Vagina (tissue), 2 donors: ENCODE measurements around the gene TATDN3. TPM values are rescaled to one million over a fixed set of nuclear protein-coding genes. Genes with fewer than 3 reads are reported as not detected.
"Not testable (repeated sequence)": the region's sequence is repeated elsewhere in the genome, so short reads cannot be mapped to it uniquely, and the experiment has no call there.

Source experiments
- DNase-seq, 2 donors: peaks; one replicate each; pipeline ENCODE4 v3.0.0-alpha.2; 2017; ENCODE audit errors: extremely low spot score in 2 of 2
- H3K27ac ChIP-seq: fragments of 200-600 bp; sonication (generic); one replicate; pipeline ENCODE4 v1.5.1; 2019
- H3K27me3 ChIP-seq: fragments of 200-600 bp; sonication (generic); one replicate; pipeline ENCODE4 v1.5.1; 2019
- H3K36me3 ChIP-seq, 2 donors: fragments of 200-600 bp; sonication (generic); one replicate each; pipeline ENCODE4 v1.5.1; 2017 to 2019
- H3K4me1 ChIP-seq: fragments of 200-600 bp; sonication (generic); one replicate; pipeline ENCODE4 v1.5.1; 2019
- H3K4me3 ChIP-seq, 2 donors: fragments of 200-600 bp; sonication (generic); 1 replicate in 1 of 2; 2 replicates in 1 of 2; pipeline ENCODE4 v1.5.1; 2016 to 2019
- H3K9me3 ChIP-seq: fragments of 200-600 bp; sonication (generic); one replicate; pipeline ENCODE4 v1.5.1; 2019
- POLR2A ChIP-seq, 2 donors: fragments of 450-650 bp; IDR thresholded peaks; one replicate each; pipeline ENCODE4 v1.6.1; 2017; ENCODE audit warnings: antibody characterized with exemption in 2 of 2, mild to moderate bottlenecking in 2 of 2, moderate library complexity in 2 of 2
- POLR2AphosphoS5 ChIP-seq, 2 donors: sonication (generic); formaldehyde crosslinking; IDR thresholded peaks; one replicate each; pipeline ENCODE4 v1.9.0; 2017; ENCODE audit warnings: antibody characterized with exemption in 2 of 2, mild to moderate bottlenecking in 2 of 2, low read depth in 1 of 2; ENCODE audit not compliant: insufficient read depth in 1 of 2
- intact Hi-C: fragments of 100-400 bp; cut with DNase I; formaldehyde crosslinking; loops from one replicate; pipeline ENCODE4 v1.15.1; 2023
- total RNA-seq: library from RNA; depleted of rRNA; stranded (reverse); fragments of >200 nt; gene quantifications from one replicate; pipeline ENCODE4 v1.2.3, GENCODE V29; 2016
- TF ChIP-seq, protein P1 (sequence below), 3 experiments: fragments of 450-650 bp in 2 of 3; fragments of 200-600 bp in 1 of 3; sonication (generic) in 1 of 3; IDR thresholded peaks; one replicate each; pipeline ENCODE4 v1.5.1; 2017 to 2019; ENCODE audit warnings: antibody characterized with exemption in 3 of 3, mild to moderate bottlenecking in 2 of 3, moderate library complexity in 2 of 3

Gene TATDN3
- total RNA-seq, 1 donor from 2014 or later = 6.9 TPM

DNA sequence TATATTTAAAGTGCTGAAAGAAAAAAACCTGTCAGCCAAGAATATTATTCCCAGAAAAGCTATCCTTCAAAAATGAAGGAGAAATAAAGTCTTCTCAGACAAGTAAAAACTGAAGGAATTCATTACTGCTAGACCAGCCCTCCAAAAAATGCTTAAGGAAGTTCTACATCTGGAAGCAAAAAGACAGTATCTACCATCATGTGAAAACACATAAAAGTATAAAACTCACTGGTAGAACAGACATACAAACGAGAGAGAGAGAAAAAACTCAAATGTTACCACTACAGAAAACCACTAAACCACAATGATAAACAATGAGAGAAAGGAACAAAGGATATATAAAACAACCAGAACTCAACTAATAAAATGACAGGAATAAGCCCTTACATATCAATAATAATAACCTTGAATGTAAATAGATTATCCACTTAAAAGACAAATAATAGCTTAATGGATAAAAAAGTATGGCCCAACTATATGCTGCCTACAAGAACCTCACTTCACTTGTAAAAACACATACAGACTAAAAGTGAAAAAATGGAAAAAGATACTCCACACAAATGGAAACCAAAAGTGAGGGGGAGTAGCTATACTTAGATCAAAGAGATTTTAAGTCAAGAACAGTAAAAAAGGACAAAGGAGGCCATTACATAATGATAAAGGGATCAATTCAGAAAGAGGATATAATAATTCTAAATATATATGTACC, 22.1 kb upstream of the TATDN3 start:
- Histone ChIP-seq H3K36me3 (peaks cover 0 to 21% of the 10 kb centered on the region in 2 donors), H3K4me1 (no peaks in the 10 kb centered on the region), H3K27me3 (no peaks in the 10 kb centered on the region), H3K9me3 (peaks cover 19% of the 10 kb centered on the region), H3K27ac (no peak overlapping the region), H3K4me3 (no peak overlapping the region)
- no peak for DNase-seq
- intact Hi-C loops = no loop called here
- TF ChIP-seq, protein P1, sequence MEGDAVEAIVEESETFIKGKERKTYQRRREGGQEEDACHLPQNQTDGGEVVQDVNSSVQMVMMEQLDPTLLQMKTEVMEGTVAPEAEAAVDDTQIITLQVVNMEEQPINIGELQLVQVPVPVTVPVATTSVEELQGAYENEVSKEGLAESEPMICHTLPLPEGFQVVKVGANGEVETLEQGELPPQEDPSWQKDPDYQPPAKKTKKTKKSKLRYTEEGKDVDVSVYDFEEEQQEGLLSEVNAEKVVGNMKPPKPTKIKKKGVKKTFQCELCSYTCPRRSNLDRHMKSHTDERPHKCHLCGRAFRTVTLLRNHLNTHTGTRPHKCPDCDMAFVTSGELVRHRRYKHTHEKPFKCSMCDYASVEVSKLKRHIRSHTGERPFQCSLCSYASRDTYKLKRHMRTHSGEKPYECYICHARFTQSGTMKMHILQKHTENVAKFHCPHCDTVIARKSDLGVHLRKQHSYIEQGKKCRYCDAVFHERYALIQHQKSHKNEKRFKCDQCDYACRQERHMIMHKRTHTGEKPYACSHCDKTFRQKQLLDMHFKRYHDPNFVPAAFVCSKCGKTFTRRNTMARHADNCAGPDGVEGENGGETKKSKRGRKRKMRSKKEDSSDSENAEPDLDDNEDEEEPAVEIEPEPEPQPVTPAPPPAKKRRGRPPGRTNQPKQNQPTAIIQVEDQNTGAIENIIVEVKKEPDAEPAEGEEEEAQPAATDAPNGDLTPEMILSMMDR (IDR thresholded peaks at IDR 0.05) = no peak
- TF ChIP-seq POLR2AphosphoS5 (IDR thresholded peaks at IDR 0.05; ENCODE audit: insufficient read depth in 1 of 2, low read depth in 1 of 2) (no peak), POLR2A (IDR thresholded peaks at IDR 0.05) (no peak)

DNA sequence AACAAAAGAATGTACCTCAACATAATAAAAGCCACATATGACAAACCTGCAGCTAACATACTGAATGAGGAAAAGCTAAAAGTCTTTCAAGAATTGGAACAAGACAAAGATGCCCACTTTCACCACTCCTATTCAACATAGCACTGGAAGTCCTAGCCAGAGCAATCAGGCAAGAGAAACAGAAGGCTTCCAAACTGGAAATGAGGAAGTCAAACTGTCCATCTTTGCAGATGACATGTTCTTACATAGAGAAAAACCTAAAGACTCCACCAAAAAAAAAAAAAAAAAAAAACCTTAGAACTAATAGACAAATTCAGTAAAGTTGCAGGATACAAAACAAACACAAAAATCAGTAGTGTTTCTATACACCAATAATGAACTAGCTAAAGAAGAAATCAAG, 20.4 kb upstream of the TATDN3 start:
- Histone ChIP-seq H3K4me1 (no peaks in the 10 kb centered on the region), H3K36me3 (peaks cover 0 to 21% of the 10 kb centered on the region in 2 donors), H3K27me3 (no peaks in the 10 kb centered on the region), H3K4me3 (no peak overlapping the region), H3K9me3 (peaks cover 19% of the 10 kb centered on the region), H3K27ac (no peak overlapping the region)
- intact Hi-C loops = no loop called here
- TF ChIP-seq POLR2AphosphoS5 (IDR thresholded peaks at IDR 0.05; ENCODE audit: insufficient read depth in 1 of 2, low read depth in 1 of 2) = no peak
- DNase-seq = no peak

DNA sequence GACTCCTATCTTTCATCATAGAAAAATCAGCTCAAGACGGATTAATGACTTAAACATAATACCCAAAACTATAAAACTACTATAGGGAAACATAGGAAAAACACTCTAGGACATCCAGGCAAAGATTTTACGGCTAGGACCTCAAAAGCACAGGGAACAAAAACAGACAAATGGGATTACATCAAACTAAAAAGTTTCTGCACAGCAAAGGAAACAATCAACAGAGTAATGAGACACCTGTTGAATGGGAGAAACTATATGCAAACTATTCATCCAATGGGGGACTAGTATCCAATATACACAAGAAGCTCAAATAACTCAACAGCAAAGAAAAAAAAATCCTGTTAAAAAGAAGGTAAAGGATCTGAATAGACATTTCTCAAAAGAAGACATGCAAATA, 18.7 kb upstream of the TATDN3 start:
- Histone ChIP-seq H3K9me3 (peaks cover 19% of the 10 kb centered on the region), H3K4me3 (no peak overlapping the region), H3K4me1 (no peaks in the 10 kb centered on the region), H3K27ac (no peak overlapping the region), H3K27me3 (no peaks in the 10 kb centered on the region), H3K36me3 (peaks cover 0 to 17% of the 10 kb centered on the region in 2 donors)
- no peak for DNase-seq
- TF ChIP-seq, protein P1 (IDR thresholded peaks at IDR 0.05) = no peak
- intact Hi-C loops = no loop called here

DNA sequence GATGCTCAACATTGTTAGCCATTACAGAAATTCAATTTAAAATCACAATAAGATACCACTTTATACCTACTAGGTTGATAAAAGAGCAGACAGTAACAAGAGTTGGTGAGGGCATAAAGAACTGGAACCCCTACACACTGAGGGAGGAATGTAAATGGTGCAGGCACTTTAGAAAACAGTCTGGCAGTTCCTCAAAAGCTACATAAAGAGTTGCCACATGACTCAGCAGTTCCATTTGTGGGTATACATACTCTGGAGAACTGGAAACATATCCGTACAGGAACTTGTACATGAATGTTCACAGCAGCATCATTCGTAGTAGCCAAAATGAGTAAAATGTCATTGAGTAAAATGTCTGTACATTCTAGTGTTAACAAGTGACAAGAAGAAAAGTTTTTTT, 17.1 kb upstream of the TATDN3 start:
- H3K4me3 ChIP-seq = no peak overlapping the region
- intact Hi-C loops = no loop called here
- TF ChIP-seq, protein P1 (IDR thresholded peaks at IDR 0.05) = no peak
- peaks cover 0 to 6% of the 10 kb centered on the region in 2 donors for H3K36me3 ChIP-seq
- H3K4me1 ChIP-seq = no peaks in the 10 kb centered on the region
- no peaks in the 10 kb centered on the region for H3K27me3 ChIP-seq
- H3K9me3 ChIP-seq = peaks cover 7% of the 10 kb centered on the region
- no peak for DNase-seq
- no peak overlapping the region for H3K27ac ChIP-seq

DNA sequence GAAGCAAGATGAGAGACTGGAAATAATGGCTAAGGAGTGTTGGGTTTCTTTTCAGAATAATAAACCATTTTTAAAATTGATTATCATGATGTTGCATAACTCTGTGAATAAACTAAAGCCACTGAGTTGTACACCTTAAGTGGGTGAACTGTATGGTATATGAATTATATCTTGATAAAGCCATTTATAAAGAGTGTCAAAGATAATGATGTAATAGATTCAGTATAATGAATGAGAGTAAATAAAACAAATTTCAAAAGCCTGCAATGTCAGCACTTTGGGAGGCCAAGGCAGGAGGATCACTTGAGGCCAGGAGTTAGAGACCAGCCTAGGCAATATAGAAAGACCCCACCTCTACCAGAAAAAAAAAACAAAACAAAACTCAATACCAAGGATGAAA, 16.5 kb upstream of the TATDN3 start:
- intact Hi-C loops = no loop called here
- Histone ChIP-seq H3K4me1 (no peaks in the 10 kb centered on the region), H3K4me3 (no peak overlapping the region), H3K27ac (no peak overlapping the region), H3K27me3 (no peaks in the 10 kb centered on the region), H3K9me3 (peaks cover under 1% of the 10 kb centered on the region), H3K36me3 (peaks cover 0 to 6% of the 10 kb centered on the region in 2 donors)
- DNase-seq = no peak
- TF ChIP-seq POLR2A (IDR thresholded peaks at IDR 0.05) = no peak
- no peak for TF ChIP-seq POLR2AphosphoS5 (IDR thresholded peaks at IDR 0.05; ENCODE audit: insufficient read depth in 1 of 2, low read depth in 1 of 2)

DNA sequence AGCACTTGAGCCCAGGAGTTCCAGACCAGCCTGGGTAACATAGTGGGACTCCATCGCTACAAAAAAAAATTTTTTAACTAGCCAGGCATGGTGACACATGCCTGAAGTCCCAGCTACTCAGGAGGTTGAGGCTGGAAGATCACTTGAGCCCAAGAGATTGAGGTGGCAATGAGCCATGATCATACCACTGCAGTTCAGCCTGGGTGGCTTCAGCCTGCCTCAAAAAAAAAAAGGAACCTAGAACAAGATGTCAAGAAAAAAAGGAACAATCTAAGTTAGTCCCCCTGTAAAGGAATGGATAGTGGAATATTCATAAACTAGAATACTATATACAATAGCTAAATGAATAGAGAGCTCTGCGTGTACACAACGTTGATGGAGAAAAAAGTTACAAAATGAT, 14.5 kb upstream of the TATDN3 start:
- no peak overlapping the region for H3K27ac ChIP-seq
- H3K4me3 ChIP-seq = no peak overlapping the region
- H3K9me3 ChIP-seq = no peaks in the 10 kb centered on the region
- no peak for TF ChIP-seq POLR2AphosphoS5 (IDR thresholded peaks at IDR 0.05; ENCODE audit: insufficient read depth in 1 of 2, low read depth in 1 of 2)
- TF ChIP-seq, protein P1 (IDR thresholded peaks at IDR 0.05) = no peak
- no peak for TF ChIP-seq POLR2A (IDR thresholded peaks at IDR 0.05)
- intact Hi-C loops = no loop called here
- DNase-seq = no peak
- no peaks in the 10 kb centered on the region for H3K36me3 ChIP-seq
- H3K27me3 ChIP-seq = no peaks in the 10 kb centered on the region
- no peaks in the 10 kb centered on the region for H3K4me1 ChIP-seq

DNA sequence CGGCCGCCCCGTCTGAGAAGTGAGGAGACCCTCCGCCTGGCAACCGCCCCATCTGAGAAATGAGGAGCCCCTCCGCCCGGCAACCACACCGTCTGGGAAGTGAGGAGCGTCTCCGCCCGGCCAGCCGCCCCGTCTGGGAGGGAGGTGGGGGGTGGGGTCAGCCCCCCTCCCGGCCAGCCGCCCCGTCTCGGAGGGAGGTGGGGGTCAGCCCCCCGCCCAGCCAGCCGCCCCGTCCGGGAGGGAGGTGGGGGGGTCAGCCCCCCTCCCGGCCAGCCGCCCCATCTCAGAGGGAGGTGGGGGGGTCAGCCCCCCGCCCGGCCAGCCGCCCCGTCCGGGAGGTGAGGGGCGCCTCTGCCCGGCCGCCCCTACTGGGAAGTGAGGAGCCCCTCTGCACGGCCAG, 12.6 kb upstream of the TATDN3 start:
- H3K4me1 ChIP-seq, H3K9me3 ChIP-seq, intact Hi-C loops, DNase-seq, H3K4me3 ChIP-seq, H3K27ac ChIP-seq, H3K27me3 ChIP-seq: not testable (repeated sequence)
- peaks cover 0 to 14% of the 10 kb centered on the region in 2 donors for H3K36me3 ChIP-seq
